ENCODE measurements around the gene ADAMTS17. TPM values are rescaled to one million over a fixed set of nuclear protein-coding genes. Genes with fewer than 3 reads are reported as not detected.

Gene ADAMTS17
- polyA plus RNA-seq, 4 donors = 0.45 to 3.1 (median 1.2) TPM

DNA sequence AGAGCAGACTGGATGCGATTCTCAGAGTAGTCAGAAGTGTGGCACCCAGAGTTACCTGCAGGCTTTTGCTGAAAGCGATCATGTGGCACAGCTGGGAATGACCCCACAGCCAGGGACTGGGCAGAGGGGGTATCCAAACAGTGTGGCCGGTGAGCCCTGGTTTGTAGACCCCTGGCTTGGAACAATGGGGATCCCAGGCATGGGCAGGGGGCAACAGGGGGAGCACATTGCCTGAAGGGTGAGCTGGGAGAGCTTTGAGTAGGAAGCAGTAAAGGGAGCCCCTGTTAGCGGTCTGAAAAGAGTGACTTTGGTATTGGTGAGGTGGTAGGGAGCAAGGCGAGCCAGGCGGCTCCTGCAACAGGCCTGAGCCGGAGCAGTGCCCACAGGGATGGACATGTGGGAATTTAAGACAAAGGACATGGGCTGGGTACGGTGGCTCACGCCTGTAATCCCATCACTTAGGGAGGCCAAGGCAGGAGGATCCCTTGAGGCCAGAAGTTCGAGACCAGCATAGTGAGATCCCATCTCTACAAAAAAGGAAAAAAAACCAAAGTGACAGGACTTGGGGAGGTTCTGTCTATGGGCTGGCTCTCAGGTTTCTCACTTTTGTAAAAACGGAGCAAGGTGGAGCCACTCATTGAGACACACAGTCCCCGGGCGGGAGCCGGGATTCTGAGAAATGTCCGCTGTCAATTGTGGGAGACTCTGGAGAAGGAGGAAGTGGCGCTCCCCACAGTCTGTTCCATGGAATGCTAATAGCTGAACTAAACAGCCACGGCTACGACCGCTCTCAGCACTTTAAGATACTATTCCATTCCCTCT, 384.7 kb downstream of the ADAMTS17 start:
- Histone ChIP-seq H3K27ac (ENCODE audit: low read depth in 1 of 3, low read length in 2 of 3) (no peak overlapping the region), H3K36me3 (ENCODE audit: control insufficient read depth in 3 of 3, insufficient read depth in 2 of 3, low read depth in 1 of 3, low read length in 3 of 3) (no peaks in the 10 kb centered on the region), H3K27me3 (ENCODE audit: control insufficient read depth in 3 of 3, insufficient read depth in 3 of 3, low read length in 3 of 3) (no peaks in the 10 kb centered on the region), H3K4me3 (ENCODE audit: low read depth in 1 of 3, low read length in 3 of 3) (no peak overlapping the region), H3K4me1 (ENCODE audit: control insufficient read depth in 3 of 3, insufficient read depth in 2 of 3, low read depth in 1 of 3, low read length in 2 of 3) (no peaks in the 10 kb centered on the region), H3K9me3 (ENCODE audit: control insufficient read depth in 2 of 2, insufficient read depth in 1 of 2, low read depth in 1 of 2, low read length in 1 of 2) (peaks cover 0 to 4% of the 10 kb centered on the region in 2 donors)
- FAIRE-seq = no peak
- WGBS, 3 donors = 89 to 92% (median 91%) methylated on average over 19 of the region's 19 CpGs
- no peak for DNase-seq

DNA sequence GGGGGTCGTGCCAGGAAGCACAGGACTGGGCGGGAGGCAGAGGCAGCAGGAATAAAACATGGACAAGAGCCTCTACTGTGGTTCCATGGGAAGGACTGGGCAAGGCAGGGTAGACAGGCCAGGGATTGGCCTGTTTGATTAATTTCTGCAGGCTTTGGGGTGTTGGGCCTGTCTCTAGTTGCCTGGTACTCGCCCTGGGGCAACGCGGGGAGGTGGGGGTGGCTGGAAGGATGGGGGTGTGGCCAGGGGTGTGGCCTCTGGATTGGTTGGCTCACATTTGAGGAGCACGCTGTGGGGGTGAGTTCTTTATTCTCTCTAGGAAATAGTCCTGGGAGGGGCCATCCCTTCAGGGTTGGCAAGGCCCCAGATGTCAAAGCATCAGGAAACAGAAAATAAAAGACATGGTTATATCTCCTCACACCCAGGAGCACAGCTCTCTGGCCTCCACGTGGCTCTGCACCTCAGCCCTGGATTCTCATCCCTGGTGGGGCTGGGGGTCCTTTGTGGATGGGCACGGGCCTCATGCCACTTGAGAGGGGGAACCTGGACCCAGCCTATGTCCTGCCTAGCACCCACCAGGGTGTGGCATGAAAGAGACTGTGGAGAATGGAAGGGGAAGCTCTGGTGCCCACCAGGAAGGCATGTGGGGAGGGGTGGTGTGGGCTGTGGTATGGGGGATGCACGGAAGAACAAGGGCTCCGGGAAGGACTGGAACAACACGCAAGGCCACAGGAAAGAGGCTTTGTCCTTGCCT, 385.6 kb downstream of the ADAMTS17 start:
- H3K27me3 ChIP-seq (ENCODE audit: control insufficient read depth in 3 of 3, insufficient read depth in 3 of 3, low read length in 3 of 3) = no peaks in the 10 kb centered on the region
- H3K4me1 ChIP-seq (ENCODE audit: control insufficient read depth in 3 of 3, insufficient read depth in 2 of 3, low read depth in 1 of 3, low read length in 2 of 3) = no peaks in the 10 kb centered on the region
- peaks cover 0 to 4% of the 10 kb centered on the region in 2 donors for H3K9me3 ChIP-seq (ENCODE audit: control insufficient read depth in 2 of 2, insufficient read depth in 1 of 2, low read depth in 1 of 2, low read length in 1 of 2)
- no peaks in the 10 kb centered on the region for H3K36me3 ChIP-seq (ENCODE audit: control insufficient read depth in 3 of 3, insufficient read depth in 2 of 3, low read depth in 1 of 3, low read length in 3 of 3)
- FAIRE-seq (no peak), DNase-seq (no peak)
- WGBS, 3 donors = 71 to 72% (median 72%) methylated on average over 11 of the region's 11 CpGs
- H3K27ac ChIP-seq (ENCODE audit: low read depth in 1 of 3, low read length in 2 of 3) = no peak overlapping the region
- no peak overlapping the region for H3K4me3 ChIP-seq (ENCODE audit: low read depth in 1 of 3, low read length in 3 of 3)

DNA sequence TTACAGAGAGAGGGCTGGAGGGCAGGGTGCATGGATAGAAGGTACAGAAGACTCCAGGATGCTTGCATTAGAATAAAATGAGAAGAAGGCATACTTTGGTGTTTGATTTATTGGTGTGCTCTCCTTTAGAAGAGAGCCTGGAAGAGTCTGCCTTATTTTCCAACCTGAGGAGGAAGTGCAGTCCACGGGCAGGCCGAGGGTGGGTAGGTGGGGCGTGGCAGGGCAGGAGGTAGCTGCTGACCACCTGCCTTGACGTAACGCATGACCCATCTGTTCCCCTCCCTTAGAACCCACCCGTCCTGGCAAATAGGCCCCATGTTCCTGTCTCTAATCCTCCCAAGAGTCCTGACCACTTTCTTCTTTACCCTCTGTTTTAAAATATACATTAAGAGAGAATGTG, 386.2 kb downstream of the ADAMTS17 start:
- no peak for FAIRE-seq
- Histone ChIP-seq H3K9me3 (ENCODE audit: control insufficient read depth in 2 of 2, insufficient read depth in 1 of 2, low read depth in 1 of 2, low read length in 1 of 2) (peaks cover 0 to 4% of the 10 kb centered on the region in 2 donors), H3K4me1 (ENCODE audit: control insufficient read depth in 3 of 3, insufficient read depth in 2 of 3, low read depth in 1 of 3, low read length in 2 of 3) (no peaks in the 10 kb centered on the region), H3K36me3 (ENCODE audit: control insufficient read depth in 3 of 3, insufficient read depth in 2 of 3, low read depth in 1 of 3, low read length in 3 of 3) (no peaks in the 10 kb centered on the region), H3K4me3 (ENCODE audit: low read depth in 1 of 3, low read length in 3 of 3) (no peak overlapping the region), H3K27ac (ENCODE audit: low read depth in 1 of 3, low read length in 2 of 3) (no peak overlapping the region), H3K27me3 (ENCODE audit: control insufficient read depth in 3 of 3, insufficient read depth in 3 of 3, low read length in 3 of 3) (no peaks in the 10 kb centered on the region)
- WGBS, 3 donors = 68 to 85% (median 82%) methylated on average over 6 of the region's 6 CpGs
- DNase-seq = no peak

GRCh38 chr15:99955181-99955525, 386.6 kb downstream of the ADAMTS17 start:
- H3K4me1 ChIP-seq (ENCODE audit: control insufficient read depth in 3 of 3, insufficient read depth in 2 of 3, low read depth in 1 of 3, low read length in 2 of 3) = no peaks in the 10 kb centered on the region
- no peak overlapping the region for H3K4me3 ChIP-seq (ENCODE audit: low read depth in 1 of 3, low read length in 3 of 3)
- no peak overlapping the region for H3K27ac ChIP-seq (ENCODE audit: low read depth in 1 of 3, low read length in 2 of 3)
- H3K27me3 ChIP-seq (ENCODE audit: control insufficient read depth in 3 of 3, insufficient read depth in 3 of 3, low read length in 3 of 3) = no peaks in the 10 kb centered on the region
- H3K9me3 ChIP-seq (ENCODE audit: control insufficient read depth in 2 of 2, insufficient read depth in 1 of 2, low read depth in 1 of 2, low read length in 1 of 2) = peaks cover 0 to 4% of the 10 kb centered on the region in 2 donors
- H3K36me3 ChIP-seq (ENCODE audit: control insufficient read depth in 3 of 3, insufficient read depth in 2 of 3, low read depth in 1 of 3, low read length in 3 of 3) = no peaks in the 10 kb centered on the region
- WGBS, 3 donors = 88 to 96% (median 90%) methylated on average over 1 of the region's 1 CpG
- no peak for FAIRE-seq
- no peak for DNase-seq

DNA sequence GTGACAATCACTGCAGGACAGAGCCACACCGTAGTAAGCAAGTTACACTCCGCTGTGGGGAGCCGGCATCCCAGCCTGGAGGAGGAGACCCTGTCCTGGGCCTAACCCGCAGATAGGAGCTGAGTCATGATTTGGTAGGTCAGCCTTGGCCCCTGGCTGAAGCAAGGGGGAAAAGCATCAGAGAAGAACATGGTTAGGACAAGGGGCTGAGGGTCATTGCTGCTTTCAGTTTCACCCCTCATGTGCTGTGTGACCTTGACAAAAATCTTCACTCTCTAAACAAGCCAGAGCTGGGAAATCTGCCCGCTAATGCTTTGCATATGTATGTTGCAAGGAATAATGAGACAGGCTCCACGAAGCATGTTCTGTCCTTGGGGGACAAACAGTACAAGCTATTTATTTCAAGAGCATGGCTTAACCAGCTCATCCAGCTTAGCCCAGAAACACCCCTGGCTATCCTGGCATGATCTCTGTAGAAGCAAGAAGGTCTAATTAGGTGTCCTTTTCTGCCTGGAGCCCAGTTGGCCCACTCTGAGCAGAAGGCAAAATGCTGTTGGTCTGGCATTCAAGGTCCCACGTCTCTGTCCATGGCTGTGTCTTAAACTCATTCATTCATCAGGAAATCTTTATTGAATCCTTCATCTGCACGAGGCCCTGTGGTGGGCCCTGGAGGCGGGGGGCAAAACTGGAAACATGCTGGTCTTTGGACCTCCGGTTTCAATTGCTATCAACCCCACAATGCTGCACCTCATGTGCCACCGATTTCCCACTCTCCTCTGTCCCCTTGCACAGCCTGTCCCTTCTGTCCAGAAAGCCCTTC, 387.2 kb downstream of the ADAMTS17 start:
- DNase-seq = peak in 1 of 2 donors; percentile 1
- no peak for FAIRE-seq
- Histone ChIP-seq H3K27ac (ENCODE audit: low read depth in 1 of 3, low read length in 2 of 3) (peak overlapping the region in 1 of 3 donors; percentile 33), H3K27me3 (ENCODE audit: control insufficient read depth in 3 of 3, insufficient read depth in 3 of 3, low read length in 3 of 3) (no peaks in the 10 kb centered on the region), H3K4me3 (ENCODE audit: low read depth in 1 of 3, low read length in 3 of 3) (no peak overlapping the region), H3K4me1 (ENCODE audit: control insufficient read depth in 3 of 3, insufficient read depth in 2 of 3, low read depth in 1 of 3, low read length in 2 of 3) (no peaks in the 10 kb centered on the region), H3K36me3 (ENCODE audit: control insufficient read depth in 3 of 3, insufficient read depth in 2 of 3, low read depth in 1 of 3, low read length in 3 of 3) (no peaks in the 10 kb centered on the region), H3K9me3 (ENCODE audit: control insufficient read depth in 2 of 2, insufficient read depth in 1 of 2, low read depth in 1 of 2, low read length in 1 of 2) (peaks cover 0 to 4% of the 10 kb centered on the region in 2 donors)
- WGBS, 3 donors = 80 to 82% (median 82%) methylated on average over 11 of the region's 11 CpGs

DNA sequence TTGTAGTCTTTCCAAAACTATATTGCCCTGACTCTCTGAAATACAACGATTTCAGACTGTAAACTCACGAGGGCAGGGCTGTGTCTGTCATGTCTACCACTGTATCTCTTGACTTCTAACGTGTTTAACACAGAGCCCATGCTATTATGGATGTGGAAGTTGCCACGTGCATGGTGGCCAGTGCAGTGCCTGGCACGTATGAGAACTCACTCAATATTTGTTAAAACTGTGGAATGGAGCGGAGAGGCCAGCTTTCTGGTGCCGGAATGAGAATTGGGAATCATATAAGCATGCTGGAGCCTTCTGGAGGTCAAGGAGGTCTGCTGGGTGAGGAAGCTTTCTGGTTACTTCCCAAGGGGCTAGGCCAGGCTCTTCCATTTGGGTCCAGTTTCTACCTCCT, 387.9 kb downstream of the ADAMTS17 start:
- no peaks in the 10 kb centered on the region for H3K4me1 ChIP-seq (ENCODE audit: control insufficient read depth in 3 of 3, insufficient read depth in 2 of 3, low read depth in 1 of 3, low read length in 2 of 3)
- H3K9me3 ChIP-seq (ENCODE audit: control insufficient read depth in 2 of 2, insufficient read depth in 1 of 2, low read depth in 1 of 2, low read length in 1 of 2) = peaks cover 0 to 4% of the 10 kb centered on the region in 2 donors
- H3K36me3 ChIP-seq (ENCODE audit: control insufficient read depth in 3 of 3, insufficient read depth in 2 of 3, low read depth in 1 of 3, low read length in 3 of 3) = no peaks in the 10 kb centered on the region
- H3K27ac ChIP-seq (ENCODE audit: low read depth in 1 of 3, low read length in 2 of 3) = peak overlapping the region in 1 of 3 donors; percentile 33
- H3K4me3 ChIP-seq (ENCODE audit: low read depth in 1 of 3, low read length in 3 of 3) = no peak overlapping the region
- no peak for DNase-seq
- WGBS, 3 donors = 72 to 77% (median 72%) methylated on average over 7 of the region's 7 CpGs
- no peaks in the 10 kb centered on the region for H3K27me3 ChIP-seq (ENCODE audit: control insufficient read depth in 3 of 3, insufficient read depth in 3 of 3, low read length in 3 of 3)
- no peak for FAIRE-seq

- Histone ChIP-seq H3K36me3 (ENCODE audit: control insufficient read depth in 3 of 3, insufficient read depth in 2 of 3, low read depth in 1 of 3, low read length in 3 of 3) (no peaks in the 10 kb centered on the region), H3K27ac (ENCODE audit: low read depth in 1 of 3, low read length in 2 of 3) (no peak overlapping the region), H3K9me3 (ENCODE audit: control insufficient read depth in 2 of 2, insufficient read depth in 1 of 2, low read depth in 1 of 2, low read length in 1 of 2) (peaks cover 0 to 4% of the 10 kb centered on the region in 2 donors), H3K4me3 (ENCODE audit: low read depth in 1 of 3, low read length in 3 of 3) (no peak overlapping the region), H3K4me1 (ENCODE audit: control insufficient read depth in 3 of 3, insufficient read depth in 2 of 3, low read depth in 1 of 3, low read length in 2 of 3) (no peaks in the 10 kb centered on the region), H3K27me3 (ENCODE audit: control insufficient read depth in 3 of 3, insufficient read depth in 3 of 3, low read length in 3 of 3) (no peaks in the 10 kb centered on the region)
- WGBS, 3 donors = 74 to 92% (median 92%) methylated on average over 5 of the region's 5 CpGs
- FAIRE-seq = no peak
- DNase-seq = no peak
Measured at GRCh38 chr15:99951511-99951910, 390.3 kb downstream of the ADAMTS17 start.

- Histone ChIP-seq H3K4me3 (ENCODE audit: low read depth in 1 of 3, low read length in 3 of 3) (no peak overlapping the region), H3K27ac (ENCODE audit: low read depth in 1 of 3, low read length in 2 of 3) (no peak overlapping the region), H3K36me3 (ENCODE audit: control insufficient read depth in 3 of 3, insufficient read depth in 2 of 3, low read depth in 1 of 3, low read length in 3 of 3) (no peaks in the 10 kb centered on the region), H3K4me1 (ENCODE audit: control insufficient read depth in 3 of 3, insufficient read depth in 2 of 3, low read depth in 1 of 3, low read length in 2 of 3) (no peaks in the 10 kb centered on the region), H3K27me3 (ENCODE audit: control insufficient read depth in 3 of 3, insufficient read depth in 3 of 3, low read length in 3 of 3) (no peaks in the 10 kb centered on the region), H3K9me3 (ENCODE audit: control insufficient read depth in 2 of 2, insufficient read depth in 1 of 2, low read depth in 1 of 2, low read length in 1 of 2) (peaks cover 0 to 20% of the 10 kb centered on the region in 2 donors)
- no peak for DNase-seq
- WGBS, 3 donors = 89 to 93% (median 92%) methylated on average over 1 of the region's 1 CpG
- FAIRE-seq = no peak
Measured at GRCh38 chr15:99944131-99944530, 397.6 kb downstream of the ADAMTS17 start.
